Pancreas (tissue), 10 donors: ENCODE data around the gene ASPM. TPM values are rescaled to one million over a fixed set of nuclear protein-coding genes. Genes with fewer than 3 reads are reported as not detected.

Experiments
- ATAC-seq, 4 donors: fragments of 200-7000 bp; cut with Tn5 transposase; one replicate each; pipeline versions ENCODE4 v1.8.0 to v1.9.1; 2020; ENCODE audit warnings: mild to moderate bottlenecking in 4 of 4, moderate library complexity in 4 of 4
- DNase-seq, 6 donors: peaks; one replicate each; pipeline ENCODE4 v3.0.0-alpha.2; 2020
- FAIRE-seq: peaks from 2 replicates; lab custom pipeline; 2012; peaks lifted over from hg19 to GRCh38; lab: Jason Lieb, UNC
- H3K27ac ChIP-seq, 4 donors: fragments of 200-600 bp; sonication (generic); 1 replicate in 3 of 4; 2 replicates in 1 of 4; pipeline versions ENCODE4 v1.5.0 to v1.8.0; 2020
- H3K27me3 ChIP-seq, 4 donors: fragments of 200-600 bp; one replicate each; pipeline ENCODE4 v1.8.0; 2021
- H3K36me3 ChIP-seq, 3 donors: fragments of 200-600 bp; sonication (generic) in 1 of 3; one replicate each; pipeline versions ENCODE4 v1.5.0 to v1.8.0; 2020 to 2021
- H3K4me1 ChIP-seq, 3 donors: fragments of 200-600 bp; one replicate each; pipeline ENCODE4 v1.8.0; 2021
- H3K4me3 ChIP-seq, 4 donors: fragments of 200-600 bp; sonication (generic) in 2 of 4; one replicate each; pipeline versions ENCODE4 v1.5.0 to v1.8.0; 2020 to 2021
- H3K9me3 ChIP-seq, 4 donors: fragments of 200-600 bp; one replicate each; pipeline ENCODE4 v1.8.0; 2021
- WGBS, 2 donors: extraction: QIAGEN DNeasy Blood & Tissue Kit; methylation state at CpG; one replicate each; pipeline ENCODE4 v1.1.7; 2013; 5-methylcytosine and 5-hydroxymethylcytosine counted together
- intact Hi-C, 3 donors: fragments of 100-400 bp; cut with DNase I; formaldehyde crosslinking; loops; one replicate each; pipeline versions ENCODE4 v1.11.1 to v1.14.2; 2022
- polyA plus RNA-seq, 2 donors: library from polyadenylated mRNA; stranded (reverse); fragments of 200-250 nt; gene quantifications; one replicate each; pipeline ENCODE4 v1.2.3, GENCODE V29; 2013
- total RNA-seq, 6 donors: library from RNA; stranded (reverse); fragmentation: NEBNext Ultra II Directional in 4 of 6; extraction: Animal tissue kit (Norgen Biotek cat#: 25700) in 4 of 6; gene quantifications; one replicate each; pipeline versions ENCODE4 v1.2.1 to v1.2.4, GENCODE V29; 2021 to 2023
- TF ChIP-seq, protein P1 (sequence below), 4 donors: fragments of 200-600 bp; sonication (generic) in 3 of 4; IDR thresholded peaks; one replicate each; pipeline versions ENCODE4 v1.5.0 to v1.8.0; 2021; ENCODE audit warnings: antibody characterized with exemption in 4 of 4
- donor health status: healthy with polysubstance abuse.
- donor health status: DM: no; HTN: no; CAD: no; lungs with moderate emphysema.
- donor health status: DM: no; HTN: no; CAD: no.
- donor health status: control.
- donor health status: control.
- donor health status: Bipolar disorder and iron deficiency.
- donor health status: DM: yes; HTN: yes; CAD: no.
- donor health status: DM: no; HTN: no; CAD: no.
- donor health status: DM: no; HTN: no; CAD: no.
- donor health status: DM: yes; HTN: yes; CAD: no.

The ASPM gene
- total and polyA plus RNA-seq, 8 donors: under 0.01 to 0.72 (median 0.08) TPM

DNA sequence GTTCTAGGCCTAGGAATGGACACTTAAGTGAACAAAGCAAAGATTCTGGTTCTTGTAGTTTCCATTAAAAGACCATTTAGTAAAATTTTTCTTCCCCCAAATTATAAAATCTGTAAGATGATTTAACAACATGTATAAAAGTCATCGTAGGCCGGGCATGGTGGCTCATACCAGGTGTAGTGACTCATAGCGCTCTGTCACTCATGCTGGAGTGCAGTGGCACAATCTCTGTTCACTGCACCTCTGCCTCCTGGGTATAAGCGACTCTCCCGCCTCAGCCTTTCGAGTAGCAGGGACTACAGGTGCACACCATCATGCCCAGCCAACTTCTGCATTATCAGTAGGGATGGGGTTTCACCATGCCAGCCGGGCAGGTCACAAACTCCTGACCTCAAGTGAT lies 9.1 kb downstream of the ASPM start:
- H3K9me3 ChIP-seq: no peaks in the 10 kb centered on the region
- H3K27ac ChIP-seq: no peak overlapping the region
- no peak for ATAC-seq
- no peak overlapping the region for H3K4me3 ChIP-seq
- intact Hi-C loops: no loop called here
- TF ChIP-seq, protein P1, sequence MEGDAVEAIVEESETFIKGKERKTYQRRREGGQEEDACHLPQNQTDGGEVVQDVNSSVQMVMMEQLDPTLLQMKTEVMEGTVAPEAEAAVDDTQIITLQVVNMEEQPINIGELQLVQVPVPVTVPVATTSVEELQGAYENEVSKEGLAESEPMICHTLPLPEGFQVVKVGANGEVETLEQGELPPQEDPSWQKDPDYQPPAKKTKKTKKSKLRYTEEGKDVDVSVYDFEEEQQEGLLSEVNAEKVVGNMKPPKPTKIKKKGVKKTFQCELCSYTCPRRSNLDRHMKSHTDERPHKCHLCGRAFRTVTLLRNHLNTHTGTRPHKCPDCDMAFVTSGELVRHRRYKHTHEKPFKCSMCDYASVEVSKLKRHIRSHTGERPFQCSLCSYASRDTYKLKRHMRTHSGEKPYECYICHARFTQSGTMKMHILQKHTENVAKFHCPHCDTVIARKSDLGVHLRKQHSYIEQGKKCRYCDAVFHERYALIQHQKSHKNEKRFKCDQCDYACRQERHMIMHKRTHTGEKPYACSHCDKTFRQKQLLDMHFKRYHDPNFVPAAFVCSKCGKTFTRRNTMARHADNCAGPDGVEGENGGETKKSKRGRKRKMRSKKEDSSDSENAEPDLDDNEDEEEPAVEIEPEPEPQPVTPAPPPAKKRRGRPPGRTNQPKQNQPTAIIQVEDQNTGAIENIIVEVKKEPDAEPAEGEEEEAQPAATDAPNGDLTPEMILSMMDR (IDR thresholded peaks at IDR 0.05): no peak
- no peak for FAIRE-seq
- H3K36me3 ChIP-seq: no peaks in the 10 kb centered on the region
- 83 to 84% methylated on average over 7 of the region's 7 CpGs for whole genome bisulfite sequencing, 2 donors
- peaks cover 0 to 5% (median 0%) of the 10 kb centered on the region in 4 donors for H3K27me3 ChIP-seq
- DNase-seq: no peak
- no peaks in the 10 kb centered on the region for H3K4me1 ChIP-seq

DNA sequence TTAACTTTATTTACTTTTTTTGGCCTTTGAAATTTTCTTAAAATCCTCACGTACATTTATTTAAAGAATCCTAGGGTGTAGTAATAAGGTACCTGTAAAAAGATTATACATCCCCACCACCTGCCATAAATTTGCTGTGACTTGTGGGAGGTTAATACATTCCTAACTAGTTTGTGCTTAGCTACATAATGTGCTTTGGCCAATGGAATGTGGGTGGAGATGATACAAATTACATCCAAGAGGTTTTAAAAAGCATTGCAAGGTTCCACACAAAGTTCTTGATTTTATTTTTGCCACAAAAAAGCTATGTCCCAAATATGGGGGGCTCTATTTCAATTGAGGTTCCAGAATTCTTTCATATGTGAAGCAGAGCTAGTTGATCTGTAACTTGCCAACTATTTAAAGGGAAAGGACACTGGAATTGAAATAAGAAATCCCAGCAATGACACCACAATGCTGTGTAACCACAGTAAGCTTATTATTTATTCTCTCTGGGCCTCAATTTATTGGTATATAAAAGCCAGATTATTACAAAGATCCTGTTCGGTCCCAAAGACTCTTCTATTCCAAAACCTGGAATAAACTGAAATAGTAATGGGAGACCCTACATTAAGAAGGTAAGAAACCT lies 15.7 kb downstream of the ASPM start:
- H3K4me3 ChIP-seq: no peak overlapping the region
- DNase-seq (no peak), ATAC-seq (peak in 1 of 4 donors; percentile 45), FAIRE-seq (no peak)
- H3K9me3 ChIP-seq: no peaks in the 10 kb centered on the region
- no peak overlapping the region for H3K27ac ChIP-seq
- H3K27me3 ChIP-seq: peaks cover 0 to 5% (median 0%) of the 10 kb centered on the region in 4 donors
- TF ChIP-seq, protein P1 (IDR thresholded peaks at IDR 0.05): no peak
- 75 to 85% methylated on average over 2 of the region's 2 CpGs for WGBS, 2 donors
- H3K36me3 ChIP-seq: no peaks in the 10 kb centered on the region
- intact Hi-C loops: no loop called here
- H3K4me1 ChIP-seq: no peaks in the 10 kb centered on the region

DNA sequence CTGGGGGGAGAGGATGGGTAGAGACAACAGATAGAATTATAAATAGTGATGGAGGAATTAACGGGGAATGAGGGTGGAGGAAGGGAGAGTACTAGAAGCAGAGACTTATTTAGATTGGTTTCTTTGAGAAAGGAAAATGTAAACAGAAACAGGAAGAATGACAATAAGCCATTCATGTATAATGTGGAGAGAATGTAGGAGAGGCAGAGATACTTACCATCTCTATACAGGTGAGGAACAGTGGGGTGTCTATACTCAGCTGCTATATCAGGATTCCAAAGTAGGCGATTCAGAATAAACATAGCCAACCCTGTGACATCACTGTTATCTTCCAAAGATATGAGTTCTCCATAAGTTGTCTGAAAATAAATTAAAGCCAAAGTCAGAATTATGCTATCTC lies 16.8 kb downstream of the ASPM start:
- Histone ChIP-seq H3K36me3 (no peaks in the 10 kb centered on the region), H3K9me3 (no peaks in the 10 kb centered on the region), H3K4me1 (no peaks in the 10 kb centered on the region), H3K27ac (no peak overlapping the region), H3K27me3 (no peaks in the 10 kb centered on the region), H3K4me3 (no peak overlapping the region)
- ATAC-seq (no peak), DNase-seq (no peak), FAIRE-seq (no peak)
- 71 to 77% methylated on average over 2 of the region's 2 CpGs for WGBS, 2 donors
- TF ChIP-seq, protein P1 (IDR thresholded peaks at IDR 0.05): no peak
- intact Hi-C loops: no loop called here

DNA sequence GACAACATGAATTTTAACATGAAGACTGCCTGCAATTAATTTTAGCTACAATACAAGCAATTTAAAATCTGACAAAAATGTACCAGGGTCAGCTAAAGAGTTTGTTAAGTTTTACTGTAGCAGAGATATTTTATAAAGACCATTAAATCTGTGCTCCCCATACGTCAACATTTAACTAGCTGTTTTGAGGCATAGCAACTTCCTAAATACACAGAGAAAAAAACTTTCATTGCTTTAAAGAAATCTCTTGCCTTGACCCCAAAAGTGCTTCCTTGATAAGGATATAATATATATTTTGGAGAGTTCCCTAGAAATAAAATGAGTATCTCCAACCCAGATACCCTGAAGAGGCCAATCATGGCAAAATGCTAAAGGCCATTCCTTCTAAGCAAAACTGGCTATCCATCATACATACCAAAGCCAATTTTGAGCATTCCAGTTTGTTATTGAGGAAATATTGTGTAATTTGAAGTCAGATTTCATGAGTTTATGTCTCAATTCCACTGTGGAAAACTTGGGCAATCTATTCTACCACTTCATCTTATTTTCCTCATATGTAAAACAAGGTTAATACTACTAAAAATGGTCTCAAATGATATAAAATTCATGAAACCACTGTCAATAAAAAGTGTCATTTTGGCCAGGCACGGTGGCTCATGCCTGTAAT lies 19.1 kb downstream of the ASPM start:
- no peaks in the 10 kb centered on the region for H3K9me3 ChIP-seq
- H3K27ac ChIP-seq: no peak overlapping the region
- H3K4me3 ChIP-seq: no peak overlapping the region
- TF ChIP-seq, protein P1 (IDR thresholded peaks at IDR 0.05): no peak
- intact Hi-C loops: no loop called here
- 91 to 97% methylated on average over 2 of the region's 2 CpGs for WGBS, 2 donors
- DNase-seq (no peak), ATAC-seq (no peak), FAIRE-seq (no peak)
- H3K4me1 ChIP-seq: no peaks in the 10 kb centered on the region
- H3K27me3 ChIP-seq: no peaks in the 10 kb centered on the region
- no peaks in the 10 kb centered on the region for H3K36me3 ChIP-seq

DNA sequence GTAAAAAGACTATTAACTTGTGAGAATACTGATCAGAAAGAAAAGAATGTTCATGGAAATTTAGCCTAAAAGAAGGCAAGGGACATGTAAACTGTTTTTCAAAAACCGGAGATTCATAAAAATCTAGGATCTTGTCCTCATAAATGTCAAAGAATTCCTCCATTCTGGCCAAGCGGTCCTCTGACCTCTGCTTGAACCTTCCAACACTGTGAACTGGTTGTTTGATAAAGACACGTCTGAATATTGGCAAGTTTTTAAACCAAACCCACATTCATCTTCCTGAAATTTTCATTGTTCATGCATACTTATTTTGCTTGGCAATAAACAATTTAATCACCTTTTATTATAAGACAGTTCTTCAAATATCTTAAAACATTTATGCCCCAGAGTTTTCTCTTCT lies 19.8 kb downstream of the ASPM start:
- intact Hi-C loops: no loop called here
- Histone ChIP-seq H3K27me3 (no peaks in the 10 kb centered on the region), H3K27ac (no peak overlapping the region), H3K4me3 (no peak overlapping the region), H3K36me3 (no peaks in the 10 kb centered on the region), H3K4me1 (no peaks in the 10 kb centered on the region), H3K9me3 (no peaks in the 10 kb centered on the region)
- 69 to 70% methylated on average over 3 of the region's 3 CpGs for WGBS, 2 donors
- TF ChIP-seq, protein P1 (IDR thresholded peaks at IDR 0.05): no peak
- no peak for DNase-seq
- ATAC-seq: no peak
- no peak for FAIRE-seq
